IMR-90 (cell line): ENCODE data around the gene CYP2C18.

Experiments
- CEBPB ChIP-seq: IDR thresholded peaks from 2 replicates; pipeline ENCODE4 v1.6.1; 2012; ENCODE audit warnings: low read depth, low read length, improper control_type of control experiment
- CTCF ChIP-seq: conservative IDR thresholded peaks from 2 replicates; pipeline ENCODE4 v1.5.1; 2012; ENCODE audit warnings: mild to moderate bottlenecking, low read depth, low read length, improper control_type of control experiment
- POLR2A ChIP-seq: IDR thresholded peaks from 2 replicates; pipeline ENCODE4 v1.6.1; 2012; ENCODE audit warnings: mild to moderate bottlenecking, low read depth, low read length
- RAD21 ChIP-seq: IDR thresholded peaks from 2 replicates; pipeline ENCODE4 v1.6.1; 2012; ENCODE audit warnings: low read length, improper control_type of control experiment
- RFX5 ChIP-seq: IDR thresholded peaks from 2 replicates; pipeline ENCODE4 v1.8.0; 2012; ENCODE audit warnings: low read depth, mild to moderate bottlenecking, low read length, moderate library complexity

GRCh38 chr10:94747838-94748237, 64.3 kb downstream of the CYP2C18 start:
- TF ChIP-seq CTCF (no peak), POLR2A (no peak), RFX5 (no peak), CEBPB (no peak), RAD21 (no peak)
